NCI-H1105 (cell line): ENCODE results near the gene CA7.
"Not testable (repeated sequence)": the region's sequence is repeated elsewhere in the genome, so short reads cannot be mapped to it uniquely, and the experiment has no call there.

Source experiments
- DNase-seq: peaks from one replicate; lab custom pipeline; 2025; lab: John Stamatoyannopoulos, UW

Gene CA7

DNA sequence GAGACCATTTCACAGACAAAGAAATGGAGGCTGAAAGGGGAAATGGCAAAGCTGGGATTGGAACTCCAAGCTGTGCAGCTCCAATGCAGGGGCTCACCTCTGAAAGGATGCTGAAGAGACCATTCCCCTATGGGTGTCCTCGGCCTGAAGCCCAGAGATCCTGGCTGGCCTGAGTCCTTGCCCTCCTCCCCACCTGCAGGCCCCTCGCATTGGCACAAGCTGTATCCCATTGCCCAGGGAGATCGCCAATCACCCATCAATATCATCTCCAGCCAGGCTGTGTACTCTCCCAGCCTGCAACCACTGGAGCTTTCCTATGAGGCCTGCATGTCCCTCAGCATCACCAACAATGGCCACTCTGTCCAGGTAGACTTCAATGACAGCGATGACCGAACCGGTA lies 2.6 kb downstream of the CA7 start:
- DNase-seq, result no peak

DNA sequence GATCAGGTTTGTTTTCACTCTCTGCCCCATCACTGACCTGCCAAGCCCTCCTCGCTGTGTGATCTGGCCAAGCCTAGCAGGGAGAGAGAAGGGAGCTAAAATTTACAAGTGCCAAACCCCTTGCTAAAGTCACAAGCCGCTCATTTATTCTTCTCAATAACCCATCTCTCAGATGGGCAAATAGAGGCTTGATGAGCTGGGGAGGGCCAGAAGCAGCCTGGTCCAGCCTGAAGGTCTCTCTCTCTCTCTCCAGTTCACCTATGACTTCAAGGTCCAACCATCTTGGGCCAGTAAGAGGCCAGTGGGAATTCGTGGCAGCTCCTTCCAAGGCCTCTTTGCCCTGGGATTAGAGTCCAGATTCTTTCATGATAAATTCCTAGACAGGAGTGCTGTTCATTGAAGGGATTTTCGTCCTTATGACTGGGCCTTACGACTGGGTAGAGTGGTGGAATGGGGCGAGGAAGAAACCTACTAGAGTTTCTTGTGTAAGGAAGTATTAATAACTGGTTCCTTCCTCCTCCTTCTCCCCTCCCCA lies 3.4 kb downstream of the CA7 start:
- no peak for DNase-seq

DNA sequence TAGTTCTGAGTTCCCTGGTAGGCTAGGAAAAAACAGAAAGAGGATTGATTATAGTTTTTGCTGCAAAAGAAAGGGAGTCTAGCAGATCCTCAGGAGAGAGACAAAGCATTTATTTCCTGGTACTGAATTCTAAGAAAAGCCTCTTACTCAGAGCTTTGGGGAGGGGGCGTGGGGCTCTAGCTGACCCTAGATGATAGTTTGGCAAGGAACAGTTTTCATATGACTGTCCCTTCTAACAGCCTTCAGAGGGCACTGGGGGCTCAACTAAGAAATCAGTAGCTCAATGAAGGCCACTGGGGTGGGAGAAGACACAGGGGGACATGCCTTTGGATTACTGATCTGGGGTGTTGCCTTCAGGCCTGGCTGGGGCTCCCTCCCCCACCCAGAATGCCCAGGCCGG lies 4.0 kb downstream of the CA7 start:
- no peak for DNase-seq

DNA sequence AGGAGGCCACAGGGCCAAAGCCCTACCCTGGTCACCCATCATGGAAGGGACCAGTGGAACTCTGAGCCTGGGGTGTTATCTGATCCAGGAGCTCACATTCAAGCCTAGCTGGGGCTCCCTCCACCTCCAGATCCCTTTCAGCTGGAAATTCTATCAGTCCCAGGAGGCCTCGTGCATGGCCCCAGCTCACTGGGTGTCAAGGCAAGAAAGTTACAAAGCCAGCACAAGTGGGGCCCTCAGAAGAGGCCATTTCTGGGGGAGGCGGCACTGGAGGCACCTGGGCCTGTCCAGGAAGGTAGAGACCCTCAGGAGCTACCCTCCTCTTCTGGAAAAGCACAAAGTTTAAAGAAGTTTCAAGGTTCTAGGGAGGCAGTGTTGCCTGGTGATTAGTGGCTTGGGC lies 4.8 kb downstream of the CA7 start:
- DNase-seq, result no peak

DNA sequence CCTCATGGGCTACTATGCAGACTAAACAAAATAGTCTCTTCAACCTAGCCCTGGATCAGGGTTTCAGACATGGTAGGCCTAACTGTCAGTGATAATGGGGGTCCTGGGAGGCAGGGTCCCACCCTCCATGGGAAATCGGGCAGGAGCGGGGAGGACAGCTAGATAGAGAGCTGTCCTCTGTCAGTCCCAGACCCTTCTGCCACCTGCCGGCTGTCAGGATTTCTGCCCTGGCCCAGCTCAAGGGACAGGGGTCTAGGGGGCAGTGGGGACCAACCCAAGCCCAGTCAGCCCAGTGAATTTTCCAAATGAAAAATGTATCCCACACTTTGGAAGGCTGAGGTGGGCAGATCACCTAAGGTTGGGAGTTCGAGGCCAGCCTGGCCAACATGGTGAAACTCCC lies 5.3 kb downstream of the CA7 start:
- DNase-seq, result no peak

DNA sequence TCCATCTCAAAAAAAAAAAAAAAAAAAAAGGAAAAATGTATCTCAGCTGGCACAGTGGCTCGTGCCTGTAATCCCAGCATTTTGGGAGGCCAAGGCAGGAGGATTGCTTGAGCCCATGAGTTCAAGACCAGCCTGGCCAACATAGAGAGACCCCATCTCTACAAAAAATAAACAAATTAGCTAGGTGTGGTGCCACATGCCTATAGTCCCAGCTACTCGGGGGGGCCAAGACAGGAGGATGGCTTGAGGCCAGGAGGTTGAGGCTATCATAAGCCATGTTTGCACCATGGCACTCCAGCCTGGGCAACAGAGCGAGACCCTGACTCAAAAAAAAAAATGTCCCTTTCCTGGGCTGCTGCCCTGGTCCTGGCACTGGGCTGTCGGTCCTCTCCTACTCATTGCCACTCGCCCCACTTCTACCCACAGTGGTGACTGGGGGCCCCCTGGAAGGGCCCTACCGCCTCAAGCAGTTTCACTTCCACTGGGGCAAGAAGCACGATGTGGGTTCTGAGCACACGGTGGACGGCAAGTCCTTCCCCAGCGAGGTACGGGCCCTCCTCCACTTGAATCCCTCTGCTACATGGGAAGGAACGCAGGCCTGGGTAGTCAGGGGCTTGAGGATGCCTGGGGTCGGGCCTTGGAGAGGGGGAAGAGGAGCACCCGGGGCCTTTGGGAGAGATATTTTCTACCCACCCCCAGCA lies 6.1 kb downstream of the CA7 start:
- no peak for DNase-seq

DNA sequence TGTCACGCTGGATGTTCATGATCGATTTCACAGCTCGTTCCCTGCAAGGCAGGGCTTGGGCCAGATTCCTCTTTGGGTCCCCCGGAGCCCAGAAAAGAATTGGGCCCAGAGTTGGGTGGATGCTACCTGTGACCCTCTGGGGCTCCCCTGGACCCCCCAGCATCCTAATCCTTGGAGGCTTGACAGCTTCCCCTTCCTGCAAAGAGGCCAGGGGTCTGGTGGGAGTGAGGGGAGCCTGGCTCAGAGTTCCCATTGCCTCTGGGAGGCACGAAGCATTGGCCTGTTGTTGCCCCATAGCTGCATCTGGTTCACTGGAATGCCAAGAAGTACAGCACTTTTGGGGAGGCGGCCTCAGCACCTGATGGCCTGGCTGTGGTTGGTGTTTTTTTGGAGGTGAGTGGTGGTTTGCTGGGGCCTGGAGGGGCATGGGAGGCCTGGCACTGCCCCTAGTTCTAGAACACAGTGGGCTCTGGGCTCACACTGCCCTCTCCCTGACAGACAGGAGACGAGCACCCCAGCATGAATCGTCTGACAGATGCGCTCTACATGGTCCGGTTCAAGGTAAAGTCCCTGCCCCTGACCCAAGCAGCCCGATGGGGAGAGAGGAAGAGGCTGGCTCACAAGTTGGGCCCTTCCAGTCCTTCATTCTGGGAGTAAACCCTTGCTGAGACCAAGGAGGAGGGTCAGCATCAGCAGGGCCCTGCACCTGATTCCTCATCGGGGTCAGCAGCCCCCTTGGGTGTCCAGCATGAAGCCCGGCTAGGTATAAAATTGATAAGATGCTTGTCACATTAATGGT lies 7.2 kb downstream of the CA7 start:
- DNase-seq, result no peak

DNA sequence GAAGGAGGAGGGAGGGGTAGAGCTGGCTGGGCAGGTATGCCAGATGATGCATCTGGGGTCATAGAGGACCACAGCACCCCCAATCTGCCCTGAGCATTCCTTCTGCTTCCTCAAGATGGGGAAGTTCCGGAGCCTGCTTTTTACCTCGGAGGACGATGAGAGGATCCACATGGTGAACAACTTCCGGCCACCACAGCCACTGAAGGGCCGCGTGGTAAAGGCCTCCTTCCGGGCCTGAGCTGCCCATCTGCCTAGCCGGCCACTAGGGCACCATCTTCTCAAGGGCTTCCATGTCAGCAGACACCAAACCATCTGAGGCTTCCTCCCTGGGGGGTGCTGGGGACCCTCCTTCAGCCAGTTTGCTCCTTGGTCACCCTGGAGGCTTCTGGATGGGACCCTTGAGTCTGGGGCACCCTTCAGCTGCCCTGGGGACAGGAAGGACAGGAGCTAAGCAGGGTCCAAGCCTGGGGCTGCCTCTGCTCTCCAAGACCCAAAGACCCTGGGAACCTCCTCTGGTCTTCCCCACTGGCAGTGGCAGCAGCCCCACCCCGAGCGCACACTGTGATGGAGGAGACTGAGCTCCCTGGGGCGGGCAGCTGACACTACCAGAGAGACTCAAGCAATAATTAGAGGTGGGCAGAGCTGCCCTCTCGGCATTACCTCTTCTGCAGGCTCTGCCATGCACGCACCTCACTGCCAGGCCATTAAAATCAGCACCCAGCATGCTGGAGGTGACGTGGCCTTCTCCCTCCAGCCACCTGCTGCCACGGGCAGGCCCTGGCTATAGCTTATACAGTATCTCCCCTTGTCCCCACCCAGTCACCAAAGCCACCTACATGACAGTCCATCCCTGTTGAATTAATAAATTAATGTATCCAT lies 9.3 kb downstream of the CA7 start:
- no peak for DNase-seq

DNA sequence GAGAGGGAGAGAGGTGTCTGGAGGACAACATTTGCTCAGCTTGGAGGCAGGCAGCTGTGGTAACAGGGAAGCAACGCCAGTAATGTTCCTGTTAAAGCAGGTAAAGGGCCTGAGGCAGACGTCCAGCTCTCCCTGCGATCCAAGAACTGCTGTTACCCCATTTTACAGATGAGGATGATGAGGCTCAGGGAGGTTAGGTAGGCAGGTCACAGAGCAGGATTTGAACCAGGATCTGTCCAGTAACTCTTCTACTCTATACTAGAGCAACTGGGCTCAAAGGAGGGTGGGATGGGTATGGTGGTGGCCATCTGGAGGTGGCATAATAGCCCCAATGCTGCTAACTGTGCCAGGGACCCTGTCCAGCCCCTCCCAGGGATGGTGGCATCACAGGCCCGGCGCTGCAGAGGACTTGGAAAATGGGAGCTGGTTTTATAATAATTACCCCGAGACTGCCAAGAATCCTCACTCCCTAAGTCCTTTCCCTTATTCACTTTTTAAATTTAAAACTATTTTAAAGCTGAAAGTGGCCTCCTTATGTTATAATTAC lies 12.0 kb downstream of the CA7 start:
- no peak for DNase-seq

DNA sequence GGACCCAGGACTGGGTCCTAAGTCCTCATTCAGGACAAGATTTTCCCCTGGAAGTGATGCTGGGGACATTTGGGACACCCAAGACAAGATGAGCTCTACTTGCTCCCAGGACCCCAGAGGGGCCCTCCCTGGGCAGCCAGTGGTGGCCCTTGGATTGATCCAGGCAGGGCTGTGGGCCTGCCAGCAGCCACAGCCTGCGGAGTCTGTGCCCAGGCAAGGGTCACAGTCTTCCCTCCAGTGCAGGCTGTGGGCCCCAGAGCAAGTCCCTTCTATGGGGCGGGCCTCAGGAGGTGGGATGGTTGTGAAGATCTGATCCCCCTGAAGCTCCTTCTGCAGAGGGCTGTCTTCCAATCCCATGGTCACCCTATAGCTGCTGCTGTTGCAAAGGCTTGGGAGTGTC lies 12.6 kb downstream of the CA7 start:
- no peak for DNase-seq

DNA sequence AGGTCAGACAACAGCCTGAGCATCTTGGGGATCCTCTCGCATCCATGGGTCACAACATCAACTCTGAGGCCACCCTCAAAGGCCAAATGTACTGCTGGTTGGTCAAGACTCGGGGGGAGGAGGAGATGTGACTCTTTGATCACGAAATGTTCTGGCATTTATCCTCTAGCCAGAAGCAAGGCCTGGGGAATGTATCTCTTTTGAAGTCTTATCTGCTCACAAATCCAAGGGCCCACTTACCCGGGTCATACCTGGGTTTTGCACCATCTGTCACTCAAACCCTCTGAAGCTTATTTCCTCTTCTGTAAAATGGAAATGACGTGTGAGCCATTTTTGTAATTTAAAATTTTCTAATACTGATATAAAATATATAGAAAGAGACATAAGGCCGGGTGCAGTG lies 13.2 kb downstream of the CA7 start:
- no peak for DNase-seq

DNA sequence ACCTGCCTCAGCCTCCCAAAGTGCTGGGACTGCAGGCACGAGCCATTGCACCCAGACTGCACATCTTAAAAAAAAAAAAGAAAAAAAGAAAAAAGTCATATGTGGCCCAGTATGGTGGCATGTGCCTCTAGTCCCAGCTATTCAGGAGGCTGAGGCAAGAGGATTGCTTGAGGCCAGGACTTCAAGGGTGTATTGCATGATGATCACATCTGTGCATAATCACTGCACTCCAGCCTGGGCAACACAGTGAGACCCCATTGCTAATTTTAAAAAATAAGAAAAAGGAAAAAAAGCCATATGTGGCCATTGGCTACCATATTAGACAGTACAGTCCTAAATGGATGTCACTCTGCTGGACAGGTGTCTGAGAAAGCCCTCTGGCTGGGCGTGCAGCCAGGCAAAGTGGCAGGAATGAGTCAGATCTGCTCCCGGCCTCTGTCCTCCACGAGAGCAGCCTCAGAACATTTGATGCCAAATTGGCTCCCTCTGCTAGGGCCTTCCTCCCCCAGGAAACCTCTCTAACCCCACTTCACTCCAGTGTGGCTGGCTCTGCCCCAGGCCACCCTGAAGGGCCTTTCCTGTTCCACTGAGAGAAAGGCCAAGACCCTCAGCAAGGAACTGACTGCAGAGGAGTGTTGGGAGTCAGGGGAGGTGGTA lies 14.7 kb downstream of the CA7 start:
- no peak for DNase-seq

DNA sequence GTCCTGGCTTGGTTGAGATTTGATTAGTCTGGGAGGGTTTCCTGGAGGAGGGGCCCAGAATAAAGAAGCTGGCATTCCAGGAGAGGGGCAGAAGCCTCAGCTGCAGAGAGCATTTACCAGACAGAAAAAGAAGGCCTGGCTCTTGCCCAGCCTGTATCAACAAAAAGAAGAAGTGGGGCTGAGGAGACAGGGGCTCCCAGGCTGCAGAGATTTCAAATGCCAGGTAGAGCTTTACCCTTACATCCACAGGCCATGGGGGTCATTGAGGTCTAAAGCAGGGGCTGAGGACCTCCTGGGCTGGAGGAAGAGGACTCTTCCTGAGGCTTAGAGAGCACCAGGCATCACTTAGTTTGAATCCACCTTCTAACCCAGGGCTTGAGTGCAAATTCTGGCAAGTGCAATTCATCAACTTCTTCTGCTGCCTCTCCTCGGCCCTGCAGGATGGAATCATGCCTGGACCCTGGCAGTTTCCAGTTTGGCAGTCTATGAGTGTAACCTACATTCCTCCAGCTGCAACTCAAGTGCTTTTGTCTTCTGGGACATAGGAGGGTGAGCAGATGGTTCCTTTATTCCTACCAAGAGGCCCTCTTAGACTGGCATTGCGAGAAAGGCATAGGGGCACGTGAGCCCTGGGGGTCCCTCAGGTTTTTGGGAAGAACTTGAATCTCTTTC lies 15.3 kb downstream of the CA7 start:
- no peak for DNase-seq

DNA sequence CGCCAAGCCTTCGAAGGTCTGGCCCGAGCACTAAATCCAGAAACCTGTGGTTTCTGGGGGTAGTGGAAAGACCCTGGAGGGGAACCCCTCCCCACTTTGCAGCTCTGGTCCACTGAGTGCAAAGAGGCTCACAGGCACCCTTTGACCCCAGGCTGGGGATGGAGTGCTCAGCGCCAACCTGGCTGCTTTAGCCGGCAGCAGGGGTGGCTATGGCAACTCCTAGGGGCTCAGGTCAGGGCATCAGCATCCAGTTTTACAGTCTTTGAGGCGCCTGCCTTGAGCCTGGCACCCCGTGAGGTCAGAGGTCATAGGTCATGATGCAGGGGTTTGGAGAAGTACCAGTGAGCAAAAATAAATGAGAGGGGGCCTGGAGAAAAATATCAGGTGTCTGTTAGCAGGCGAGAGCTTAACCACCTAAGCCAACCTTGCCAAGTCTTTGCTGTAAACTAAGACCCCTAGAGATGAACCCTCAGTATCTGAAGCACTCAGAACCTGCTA lies 17.9 kb downstream of the CA7 start:
- no peak for DNase-seq

DNA sequence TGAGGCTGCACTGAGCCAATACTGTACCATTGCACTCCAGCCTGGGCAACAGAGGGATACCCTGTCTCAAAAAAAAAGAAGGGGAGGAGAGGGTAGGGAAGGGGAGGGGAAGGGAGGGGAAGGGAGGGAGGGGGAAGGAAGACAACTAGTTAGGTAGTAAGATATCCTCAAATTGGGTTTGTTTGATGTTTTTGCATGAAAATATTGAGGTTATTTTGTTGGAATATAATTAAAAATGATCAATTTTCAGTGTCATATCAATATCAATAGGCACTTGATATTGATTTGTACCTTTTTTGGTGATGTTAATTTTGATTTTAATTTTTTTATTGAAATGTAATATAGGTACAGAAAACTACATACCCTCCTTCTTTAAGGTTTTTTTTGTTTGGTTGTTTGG lies 19.5 kb downstream of the CA7 start:
- no peak for DNase-seq

DNA sequence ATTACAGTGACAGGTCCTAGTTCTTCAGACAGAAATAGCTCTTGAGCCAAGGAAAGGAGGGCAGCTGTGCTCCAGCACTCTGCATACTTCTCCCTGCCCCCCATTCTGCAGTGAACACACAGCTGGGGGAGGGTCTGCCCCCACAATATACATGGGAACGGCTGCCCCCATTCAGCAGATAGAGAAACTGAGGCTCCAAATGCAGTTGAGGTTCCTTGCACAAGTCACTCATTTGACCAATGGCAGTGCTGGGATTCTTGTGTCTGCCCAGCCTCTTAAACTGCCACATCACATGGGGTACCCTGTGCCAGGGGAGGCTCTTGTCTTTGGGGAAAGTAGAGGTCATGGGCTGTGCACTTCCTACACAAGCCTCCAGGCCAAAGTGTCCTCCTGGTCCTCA lies 25.2 kb downstream of the CA7 start:
- no peak for DNase-seq

DNA sequence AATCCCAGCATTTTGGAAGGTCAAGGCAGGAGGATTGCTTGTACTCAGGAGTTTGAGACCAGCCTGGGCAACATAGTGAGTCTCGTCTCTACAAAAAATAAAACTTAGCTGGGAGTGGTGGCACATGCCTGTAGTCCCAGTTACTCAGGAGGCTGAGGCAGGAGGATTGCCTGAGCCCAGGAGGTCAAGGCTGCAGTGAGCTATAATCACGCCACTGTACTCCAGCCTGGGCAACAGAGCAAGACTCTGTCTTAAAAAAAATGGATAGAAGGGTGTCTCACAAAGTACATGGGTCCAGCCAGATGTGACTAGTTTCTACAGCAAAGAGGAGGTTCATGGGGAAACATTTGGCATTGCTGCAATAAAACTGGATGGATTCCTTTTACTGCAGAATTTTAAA lies 27.1 kb downstream of the CA7 start:
- not testable (repeated sequence) for DNase-seq

DNA sequence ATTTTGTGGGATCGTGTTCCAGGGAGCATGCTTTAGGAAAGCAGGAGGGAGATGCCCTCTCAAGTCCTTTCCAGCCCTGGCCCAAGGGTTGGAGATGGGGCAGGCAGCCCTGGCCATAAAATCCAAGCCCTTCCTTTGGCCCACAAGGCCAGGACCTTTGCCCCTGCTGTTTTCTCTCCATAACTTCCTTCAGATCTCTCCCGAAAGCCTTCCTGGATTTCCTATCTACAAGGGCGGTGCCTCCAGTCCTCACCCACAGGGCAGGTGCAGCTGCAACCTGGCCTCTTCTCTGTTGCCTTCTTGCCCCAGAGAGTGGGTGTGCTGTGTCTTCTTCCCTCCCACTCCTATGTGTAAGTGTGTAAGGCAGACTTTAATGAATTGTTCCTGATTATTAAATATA lies 27.6 kb downstream of the CA7 start:
- DNase-seq, result no peak

DNA sequence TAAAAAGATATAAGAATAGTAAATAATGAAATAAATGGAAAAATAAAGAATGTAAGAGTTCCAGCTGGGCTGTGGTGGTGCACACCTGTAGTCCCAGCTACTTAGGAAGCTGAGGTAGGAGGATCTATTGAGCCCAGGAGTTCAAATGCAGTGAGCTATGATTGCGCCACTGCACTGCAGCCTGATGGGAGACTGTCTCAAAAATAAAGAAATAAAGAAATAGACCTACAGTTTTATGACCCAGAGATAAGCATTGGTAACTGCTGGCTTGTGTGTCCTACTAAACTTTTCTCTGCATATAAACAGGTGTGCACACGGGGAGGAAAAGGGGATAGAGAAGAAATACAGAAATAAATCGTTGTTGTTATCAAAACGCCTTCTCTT lies 28.3 kb downstream of the CA7 start:
- no peak for DNase-seq

DNA sequence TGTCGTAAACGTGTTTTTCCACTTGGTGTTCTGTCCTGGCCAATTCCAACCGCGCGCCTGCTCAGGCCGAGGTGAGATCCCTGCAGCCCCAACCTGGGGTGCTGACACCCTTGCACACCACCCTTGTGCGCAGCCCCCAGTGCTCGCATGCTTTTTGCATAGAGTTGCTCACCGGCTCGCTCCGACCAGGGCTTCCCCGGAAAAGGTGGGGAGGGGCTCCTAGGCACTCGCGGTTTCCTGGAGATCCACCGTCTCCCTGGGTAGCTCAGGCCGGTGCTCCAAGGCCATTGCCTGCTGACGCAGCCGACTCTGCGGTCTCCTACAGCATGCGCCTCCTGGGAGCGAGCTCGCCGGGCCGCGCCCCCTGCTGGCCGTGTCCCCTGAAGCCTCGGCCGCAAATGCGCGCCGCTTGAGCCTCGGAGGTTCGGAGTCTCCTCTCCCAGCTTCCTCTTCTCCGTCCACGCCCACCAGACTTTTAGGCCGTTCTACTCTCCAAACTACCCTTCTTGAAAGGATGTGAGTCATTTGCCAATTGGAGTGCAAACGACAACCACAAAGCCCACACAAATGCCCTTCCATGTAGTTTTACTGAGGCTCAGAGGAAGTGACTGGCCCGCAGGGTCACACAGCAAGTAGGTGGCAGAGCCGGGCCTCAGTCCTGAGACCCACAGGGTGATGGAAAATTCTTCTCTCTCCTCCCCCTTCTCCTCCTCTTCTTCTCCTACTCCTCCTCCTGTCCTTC lies 28.9 kb downstream of the CA7 start:
- DNase-seq, result peak; percentile 26
